Gastroesophageal sphincter (tissue), 3 donors: ENCODE results near the gene CCNYL1.
"Not testable (repeated sequence)": the region's sequence is repeated elsewhere in the genome, so short reads cannot be mapped to it uniquely, and the experiment has no call there.

ENCODE experiments used
- CTCF ChIP-seq, 4 experiments: fragments of 200-600 bp in 2 of 4; fragments of 450-650 bp in 2 of 4; sonication (generic) in 1 of 4; IDR thresholded peaks; one replicate each; pipeline ENCODE4 v1.5.1; 2017 to 2019; ENCODE audit warnings: antibody characterized with exemption in 4 of 4, mild to moderate bottlenecking in 2 of 4, moderate library complexity in 2 of 4
- POLR2A ChIP-seq, 2 donors: fragments of 450-650 bp; IDR thresholded peaks; one replicate each; pipeline ENCODE4 v1.6.1; 2017; ENCODE audit warnings: antibody characterized with exemption in 2 of 2, mild to moderate bottlenecking in 2 of 2, moderate library complexity in 1 of 2

DNA sequence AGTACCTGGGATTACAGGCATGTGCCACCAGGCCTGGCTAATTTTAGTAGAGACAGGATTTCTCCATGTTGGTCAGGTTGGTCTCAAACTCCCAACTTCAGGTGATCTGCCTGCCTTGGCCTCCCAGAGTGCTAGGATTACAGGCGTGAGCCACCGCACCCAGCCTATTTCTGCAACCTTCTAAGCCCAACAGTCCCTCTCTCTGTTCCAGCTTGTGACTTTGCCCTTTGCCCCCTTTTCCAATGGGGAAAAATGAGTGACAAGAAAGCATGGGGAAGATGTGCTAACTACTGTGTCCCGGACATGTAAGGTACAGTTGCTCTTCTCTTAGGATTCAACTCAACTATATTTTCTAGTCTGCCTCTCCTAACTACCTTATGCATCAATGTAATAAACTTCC, 50.0 kb downstream of the CCNYL1 start:
- not testable (repeated sequence) for TF ChIP-seq CTCF, POLR2A (IDR thresholded peaks at IDR 0.05)
